Measurements from ENCODE around the gene NPR3. TPM values are rescaled to one million over a fixed set of nuclear protein-coding genes. Genes with fewer than 3 reads are reported as not detected.

Gene NPR3
- total and polyA plus RNA-seq, 2 donors (not counting 3 experiments of a cell fraction or from before 2014, with no cell fraction given), result 0.01 to 0.53 TPM

- intact Hi-C loops (cut with micrococcal nuclease) (no loop called here), dilution Hi-C loops (cut with MboI; ENCODE audit: extremely low pct_ligation_motif_present, low sequenced_read_pairs) (no loop called here)
- Histone ChIP-seq H3K36me3 (ENCODE audit: control insufficient read depth in 2 of 2, extremely low read depth in 1 of 2, insufficient read depth in 2 of 2, low read length in 2 of 2) (no peaks in the 10 kb centered on the region), H3K4me3 (replicated peaks in 1 of 3; ENCODE audit: insufficient read depth in 1 of 3, low read depth in 1 of 3, low read length in 3 of 3) (no peak overlapping the region), H3K9me1 (replicated peaks; ENCODE audit: control insufficient read depth, extremely low read depth, insufficient read depth, low read length) (no peaks in the 10 kb centered on the region), H3K4me2 (ENCODE audit: insufficient read depth, low read length) (no peak overlapping the region), H3K27ac (ENCODE audit: insufficient read depth, low read depth, low read length) (no peak overlapping the region), H3K79me2 (ENCODE audit: control insufficient read depth, insufficient read depth, low read length) (no peaks in the 10 kb centered on the region), H4K20me1 (replicated peaks; ENCODE audit: control insufficient read depth, extremely low read depth, insufficient read depth, low read length) (no peaks in the 10 kb centered on the region), H3K27me3 (ENCODE audit: control insufficient read depth in 2 of 2, insufficient read depth in 2 of 2, low read length in 2 of 2) (no peaks in the 10 kb centered on the region), H3K9ac (replicated peaks; ENCODE audit: extremely low read depth, insufficient read depth, low read length) (no peak overlapping the region), H3K4me1 (ENCODE audit: control insufficient read depth, extremely low read depth, insufficient read depth, low read length) (no peaks in the 10 kb centered on the region), H3K9me3 (replicated peaks; ENCODE audit: control insufficient read depth, insufficient read depth, low read length) (no peaks in the 10 kb centered on the region), H2AFZ (ENCODE audit: low read depth, low read length) (no peak overlapping the region)
- POLR2A ChIA-PET, result no interaction called here
- DNase-seq (ENCODE audit: low read depth, low spot score) (no peak), FAIRE-seq (no peak)
- BruUV-seq (replicated peaks), result no TSS peak
- TF ChIP-seq GATA2 (IDR thresholded peaks at IDR 0.05; ENCODE audit: insufficient read depth, insufficient read length, low read depth, low read length) (no peak), JUN (IDR thresholded peaks at IDR 0.05; ENCODE audit: borderline replicate concordance, insufficient read depth, insufficient read length, low read depth) (no peak), MYC (IDR thresholded peaks at IDR 0.05; ENCODE audit: low read depth, low read length) (no peak), EZH2 (IDR thresholded peaks at IDR 0.05; ENCODE audit: borderline replicate concordance, low read depth, low read length, severe bottlenecking) (no peak), POLR2A (IDR thresholded peaks at IDR 0.05; ENCODE audit: low read depth, low read length) (no peak), FOS (IDR thresholded peaks at IDR 0.05; ENCODE audit: borderline replicate concordance, insufficient read depth, low read length) (no peak), CTCF (IDR thresholded peaks at IDR 0.05; ENCODE audit: extremely low read depth in 1 of 2, insufficient read depth in 1 of 2, low read depth in 1 of 2, low read length in 2 of 2) (no peak), MAX (IDR thresholded peaks at IDR 0.05; ENCODE audit: insufficient read depth, insufficient read length) (no peak), POLR2AphosphoS5 (IDR thresholded peaks at IDR 0.05; ENCODE audit: insufficient read depth, low read depth, low read length) (no peak)
- CTCF ChIA-PET, result no interaction called here
Measured at GRCh38 chr5:32664523-32664922, 46.6 kb upstream of the NPR3 start.

Data from endothelial cell of umbilical vein (primary cell).